ENCODE data around the gene FAM221B.

The FAM221B gene

DNA sequence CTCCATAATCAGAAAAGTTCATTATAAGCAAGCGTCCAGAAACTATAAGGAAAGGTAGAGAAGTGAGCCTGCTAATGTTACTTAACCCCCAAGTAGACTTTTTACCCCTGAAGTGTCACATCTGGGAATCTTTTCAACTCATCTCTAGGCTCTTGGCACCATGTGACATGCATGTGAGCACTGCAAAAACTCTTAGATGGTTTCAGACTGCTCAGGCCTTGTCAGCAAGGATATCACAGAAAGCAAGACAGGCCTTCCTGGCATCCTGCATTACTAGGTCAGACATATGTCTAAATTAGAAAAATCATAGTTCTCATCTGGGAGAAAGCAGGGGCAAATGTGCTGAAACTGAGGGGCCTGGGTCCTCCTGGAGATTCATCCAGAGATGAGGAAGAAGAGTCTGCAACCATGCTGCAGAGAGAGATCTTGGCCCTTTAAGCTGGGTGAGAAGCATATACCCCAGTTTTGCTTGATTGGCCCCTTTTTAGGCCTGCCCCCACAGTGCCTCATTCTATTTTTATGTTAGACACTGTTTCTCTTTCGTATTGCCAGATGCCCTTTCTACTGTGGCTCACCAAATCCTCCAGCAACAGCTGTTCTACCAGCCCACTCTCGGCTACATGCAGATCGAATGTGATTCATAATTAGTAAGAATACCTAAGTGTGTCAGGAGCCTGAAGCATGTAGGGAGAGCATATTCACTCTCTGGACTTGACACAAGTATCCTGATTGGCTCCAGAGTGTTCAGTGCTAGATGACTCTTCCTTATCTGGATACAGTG, 19.4 kb upstream of the FAM221B start:
- POLR2A ChIA-PET: no interaction called here
- CTCF ChIA-PET: no interaction called here
- no peak for DNase-seq (ENCODE audit: extremely low spot score)
- TF ChIP-seq NFRKB (IDR thresholded peaks at IDR 0.05) (no peak), LEF1 (IDR thresholded peaks at IDR 0.05; ENCODE audit: borderline replicate concordance) (no peak), FOXM1 (IDR thresholded peaks at IDR 0.05; ENCODE audit: borderline replicate concordance) (no peak)

- no peak for DNase-seq (ENCODE audit: extremely low spot score)
- POLR2A ChIA-PET: interaction anchor here (1.0 kb wide), 1 partner anchor 32 kb away, joined by 3 read pairs; no protein-coding TSS in a partner anchor
- CTCF ChIA-PET: interaction anchor here (0.7 kb wide), 1 partner anchor 11 kb away, joined by 4 read pairs; no protein-coding TSS in a partner anchor
- TF ChIP-seq FOXM1 (IDR thresholded peaks at IDR 0.05; ENCODE audit: borderline replicate concordance): no peak
These were observed 17.6 kb upstream of the FAM221B start for GRCh38 chr9:35845824-35846771.

DNA sequence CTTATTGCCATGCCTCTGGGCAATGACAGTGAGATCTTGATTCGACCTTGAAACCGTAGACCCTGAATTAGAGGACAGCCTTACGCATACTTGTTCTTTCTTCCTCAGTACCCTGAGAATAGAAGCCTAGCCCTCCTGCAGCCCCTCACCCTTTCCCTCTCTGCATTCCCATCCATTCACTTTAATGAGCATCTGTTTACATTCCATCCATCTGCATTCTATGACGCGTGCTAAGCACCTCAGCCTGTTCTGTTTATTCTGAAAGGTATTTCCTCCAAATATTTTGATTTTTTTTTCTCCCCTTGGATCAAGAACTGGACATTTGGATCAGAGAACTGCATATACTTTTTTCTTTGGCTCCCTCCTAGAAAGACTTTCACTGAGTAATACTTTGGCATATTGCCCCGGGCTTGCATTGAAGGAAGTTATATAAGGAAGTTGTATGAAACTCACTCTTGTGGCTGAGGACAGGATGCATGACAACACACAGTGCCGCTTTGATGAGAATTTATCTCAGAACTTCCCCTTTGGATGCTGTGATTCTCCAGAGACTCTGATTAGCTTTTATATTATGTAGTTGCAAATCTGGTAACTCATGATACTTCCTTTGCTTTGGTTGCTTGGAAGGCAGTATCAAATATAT, 16.2 kb upstream of the FAM221B start:
- CTCF ChIA-PET: no interaction called here
- POLR2A ChIA-PET: no interaction called here
- TF ChIP-seq LEF1 (IDR thresholded peaks at IDR 0.05; ENCODE audit: borderline replicate concordance) (no peak), FOXK2 (IDR thresholded peaks at IDR 0.05) (no peak), BHLHE40 (IDR thresholded peaks at IDR 0.05; ENCODE audit: borderline replicate concordance) (no peak), SUZ12 (IDR thresholded peaks at IDR 0.05) (no peak), ARNT (IDR thresholded peaks at IDR 0.05) (no peak), CTBP1 (IDR thresholded peaks at IDR 0.05; ENCODE audit: borderline replicate concordance) (no peak), ELF4 (IDR thresholded peaks at IDR 0.05) (no peak), L3MBTL2 (conservative IDR thresholded peaks at IDR 0.05) (no peak), ZNF384 (IDR thresholded peaks at IDR 0.05) (no peak), SP1 (IDR thresholded peaks at IDR 0.05) (no peak), FOXA1 (IDR thresholded peaks at IDR 0.05) (no peak), FOXM1 (IDR thresholded peaks at IDR 0.05; ENCODE audit: borderline replicate concordance) (no peak), HDGF (IDR thresholded peaks at IDR 0.05; ENCODE audit: borderline replicate concordance) (no peak), NFRKB (IDR thresholded peaks at IDR 0.05) (no peak), TARDBP (IDR thresholded peaks at IDR 0.05) (no peak)
- TF ChIP-seq, protein P1, sequence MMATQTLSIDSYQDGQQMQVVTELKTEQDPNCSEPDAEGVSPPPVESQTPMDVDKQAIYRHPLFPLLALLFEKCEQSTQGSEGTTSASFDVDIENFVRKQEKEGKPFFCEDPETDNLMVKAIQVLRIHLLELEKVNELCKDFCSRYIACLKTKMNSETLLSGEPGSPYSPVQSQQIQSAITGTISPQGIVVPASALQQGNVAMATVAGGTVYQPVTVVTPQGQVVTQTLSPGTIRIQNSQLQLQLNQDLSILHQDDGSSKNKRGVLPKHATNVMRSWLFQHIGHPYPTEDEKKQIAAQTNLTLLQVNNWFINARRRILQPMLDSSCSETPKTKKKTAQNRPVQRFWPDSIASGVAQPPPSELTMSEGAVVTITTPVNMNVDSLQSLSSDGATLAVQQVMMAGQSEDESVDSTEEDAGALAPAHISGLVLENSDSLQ (IDR thresholded peaks at IDR 0.05): no peak
- no peak for DNase-seq (ENCODE audit: extremely low spot score)

GRCh38 chr9:35842795-35843194, 14.3 kb upstream of the FAM221B start:
- ChIA-PET POLR2A (no interaction called here), CTCF (no interaction called here)
- DNase-seq (ENCODE audit: extremely low spot score): no peak
- no peak for TF ChIP-seq L3MBTL2 (conservative IDR thresholded peaks at IDR 0.05)

DNA sequence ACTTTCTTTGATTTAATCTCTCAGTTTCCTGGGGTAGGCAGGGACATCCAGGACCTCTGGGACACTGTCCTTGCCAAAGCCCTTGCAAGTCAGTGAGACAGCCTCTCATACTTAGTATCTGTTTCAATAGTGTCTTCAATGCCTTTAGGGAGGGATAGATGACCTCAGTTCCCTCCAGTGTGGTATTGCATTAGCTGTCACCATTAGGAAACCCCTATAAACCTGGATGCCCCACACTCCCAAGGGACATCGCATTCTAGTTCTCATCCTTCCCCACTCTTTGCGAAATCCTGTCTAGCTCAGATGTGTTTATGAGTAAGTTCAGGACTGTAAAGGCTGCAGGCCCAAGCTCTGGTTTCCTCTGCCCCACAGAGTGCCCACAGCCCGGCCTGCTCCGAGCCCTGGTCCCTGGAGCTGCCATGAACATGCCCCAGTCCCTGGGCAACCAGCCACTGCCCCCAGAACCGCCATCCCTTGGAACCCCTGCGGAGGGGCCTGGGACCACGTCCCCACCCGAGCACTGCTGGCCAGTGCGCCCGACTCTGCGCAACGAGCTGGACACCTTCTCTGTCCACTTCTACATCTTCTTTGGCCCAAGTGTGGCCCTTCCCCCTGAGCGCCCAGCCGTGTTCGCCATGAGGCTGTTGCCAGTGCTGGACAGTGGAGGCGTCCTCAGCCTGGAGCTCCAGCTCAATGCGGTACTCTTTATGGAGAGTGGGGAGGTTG, 13.7 kb upstream of the FAM221B start:
- CTCF ChIA-PET: no interaction called here
- no peak for TF ChIP-seq NFRKB (IDR thresholded peaks at IDR 0.05)
- POLR2A ChIA-PET: no interaction called here
- no peak for DNase-seq (ENCODE audit: extremely low spot score)

GRCh38 chr9:35841645-35841900, 13.0 kb upstream of the FAM221B start:
- CTCF ChIA-PET: no interaction called here
- TF ChIP-seq LEF1 (IDR thresholded peaks at IDR 0.05; ENCODE audit: borderline replicate concordance): no peak
- TF ChIP-seq FOXK2 (IDR thresholded peaks at IDR 0.05): no peak
- TF ChIP-seq SUZ12 (IDR thresholded peaks at IDR 0.05): no peak
- no peak for TF ChIP-seq CTBP1 (IDR thresholded peaks at IDR 0.05; ENCODE audit: borderline replicate concordance)
- TF ChIP-seq FOXA1 (IDR thresholded peaks at IDR 0.05): no peak
- no peak for DNase-seq (ENCODE audit: extremely low spot score)
- POLR2A ChIA-PET: no interaction called here

GRCh38 chr9:35840881-35841644, 12.5 kb upstream of the FAM221B start:
- CTCF ChIA-PET: interaction anchor here (0.6 to 1.2 kb wide), 2 partner anchors 50 to 373 kb away, joined by 3 read pairs; no protein-coding TSS in a partner anchor

More at GRCh38 chr9:35840881-35841644, 12.5 kb upstream of the FAM221B start:
- no peak for DNase-seq (ENCODE audit: extremely low spot score)
- POLR2A ChIA-PET: no interaction called here
- TF ChIP-seq FOXA1 (IDR thresholded peaks at IDR 0.05) (no peak), CTBP1 (IDR thresholded peaks at IDR 0.05; ENCODE audit: borderline replicate concordance) (no peak)

Data from HEK293T (cell line).